ENCODE measurements around the gene ZBTB5.

ZBTB5 gene

GRCh38 chr9:37410969-37411785, 54.1 kb downstream of the ZBTB5 start:
- H3K4me3 ChIP-seq (ENCODE audit: insufficient read depth, low read length, poor library complexity, severe bottlenecking), result peak overlapping the region; percentile 38
- H3K27me3 ChIP-seq (ENCODE audit: low read length), result no peaks in the 10 kb centered on the region
- TF ChIP-seq EZH2phosphoT487 (conservative IDR thresholded peaks at IDR 0.05; ENCODE audit: low read length) (no peak), CTCF (IDR thresholded peaks at IDR 0.05; ENCODE audit: insufficient read depth, low read length, poor library complexity, severe bottlenecking) (peak; percentile 91)
- peak overlapping the region; percentile 82 for H3K9ac ChIP-seq (ENCODE audit: low read length)
- no peaks in the 10 kb centered on the region for H4K20me1 ChIP-seq (ENCODE audit: low read depth, low read length)
- H3K27ac ChIP-seq (ENCODE audit: low read depth, low read length), result peak overlapping the region; percentile 93
- no peaks in the 10 kb centered on the region for H3K36me3 ChIP-seq (ENCODE audit: low read length)
- no peaks in the 10 kb centered on the region for H3K9me3 ChIP-seq (ENCODE audit: insufficient read depth, low read length)
- H3F3A ChIP-seq (ENCODE audit: insufficient read depth), result peaks cover 78% of the 10 kb centered on the region
- H3K79me2 ChIP-seq (ENCODE audit: insufficient read depth, low read length), result peaks cover 42% of the 10 kb centered on the region
- H3K4me2 ChIP-seq (ENCODE audit: low read depth, low read length, poor library complexity, severe bottlenecking), result peak overlapping the region; percentile 74
- no peak overlapping the region for H2AFZ ChIP-seq (ENCODE audit: low read depth, low read length, severe bottlenecking)
- no peaks in the 10 kb centered on the region for H3K9me2 ChIP-seq (replicated peaks; ENCODE audit: insufficient read depth, low read length)

GRCh38 chr9:37410354-37410861, 54.8 kb downstream of the ZBTB5 start:
- Histone ChIP-seq H4K20me1 (ENCODE audit: low read depth, low read length) (no peaks in the 10 kb centered on the region), H3K27me3 (ENCODE audit: low read length) (no peaks in the 10 kb centered on the region), H3F3A (ENCODE audit: insufficient read depth) (peaks cover 85% of the 10 kb centered on the region), H3K27ac (ENCODE audit: low read depth, low read length) (peak overlapping the region; percentile 93), H3K79me2 (ENCODE audit: insufficient read depth, low read length) (peaks cover 49% of the 10 kb centered on the region), H3K4me2 (ENCODE audit: low read depth, low read length, poor library complexity, severe bottlenecking) (peak overlapping the region; percentile 74), H3K4me3 (ENCODE audit: insufficient read depth, low read length, poor library complexity, severe bottlenecking) (peak overlapping the region; percentile 38), H2AFZ (ENCODE audit: low read depth, low read length, severe bottlenecking) (no peak overlapping the region), H3K9me2 (replicated peaks; ENCODE audit: insufficient read depth, low read length) (no peaks in the 10 kb centered on the region), H3K36me3 (ENCODE audit: low read length) (no peaks in the 10 kb centered on the region), H3K9ac (ENCODE audit: low read length) (peak overlapping the region; percentile 82), H3K9me3 (ENCODE audit: insufficient read depth, low read length) (no peaks in the 10 kb centered on the region)
- TF ChIP-seq CTCF (IDR thresholded peaks at IDR 0.05; ENCODE audit: insufficient read depth, low read length, poor library complexity, severe bottlenecking) (no peak), EZH2phosphoT487 (conservative IDR thresholded peaks at IDR 0.05; ENCODE audit: low read length) (no peak)

- Histone ChIP-seq H3F3A (ENCODE audit: insufficient read depth) (peaks cover 90% of the 10 kb centered on the region), H3K4me2 (ENCODE audit: low read depth, low read length, poor library complexity, severe bottlenecking) (peak overlapping the region; percentile 81)
- TF ChIP-seq CTCF (IDR thresholded peaks at IDR 0.05; ENCODE audit: insufficient read depth, low read length, poor library complexity, severe bottlenecking) (no peak), EZH2phosphoT487 (conservative IDR thresholded peaks at IDR 0.05; ENCODE audit: low read length) (no peak)
Measured at GRCh38 chr9:37408933-37409710, 56.1 kb downstream of the ZBTB5 start.

More at GRCh38 chr9:37408933-37409710, 56.1 kb downstream of the ZBTB5 start:
- Histone ChIP-seq H3K36me3 (ENCODE audit: low read length) (no peaks in the 10 kb centered on the region), H3K79me2 (ENCODE audit: insufficient read depth, low read length) (peaks cover 53% of the 10 kb centered on the region), H3K9me2 (replicated peaks; ENCODE audit: insufficient read depth, low read length) (no peaks in the 10 kb centered on the region), H4K20me1 (ENCODE audit: low read depth, low read length) (no peaks in the 10 kb centered on the region), H3K9ac (ENCODE audit: low read length) (peak overlapping the region; percentile 83), H3K9me3 (ENCODE audit: insufficient read depth, low read length) (no peaks in the 10 kb centered on the region), H3K4me3 (ENCODE audit: insufficient read depth, low read length, poor library complexity, severe bottlenecking) (peak overlapping the region; percentile 49), H3K27me3 (ENCODE audit: low read length) (no peaks in the 10 kb centered on the region), H2AFZ (ENCODE audit: low read depth, low read length, severe bottlenecking) (no peak overlapping the region), H3K27ac (ENCODE audit: low read depth, low read length) (peak overlapping the region; percentile 95)
